WTC11 (cell line): ENCODE measurements around the gene SMC1B. TPM values are rescaled to one million over a fixed set of nuclear protein-coding genes. Genes with fewer than 3 reads are reported as not detected.
A peak's percentile ranks its signal among the peaks of the same experiment; 100 is the strongest.

Experiments
- ATAC-seq: fragments of 200-7000 bp; cut with Tn5 transposase; 2 replicates; pipeline ENCODE4 v1.10.0; 2021; ENCODE audit warnings: mild to moderate bottlenecking, moderate library complexity
- CTCF ChIA-PET: fragments of 300-600 bp; sonication (Branson Sonifier 250); formaldehyde crosslinking; loops from one replicate; lab custom pipeline; 2021; ENCODE audit warnings: antibody characterized with exemption; lab: Charles Lee
- POLR2A ChIA-PET: fragments of 350-600 bp; sonication (Branson Sonifier 250); formaldehyde crosslinking; loops from one replicate; lab custom pipeline; 2021; ENCODE audit warnings: antibody characterized with exemption; lab: Charles Lee
- DNase-seq: peaks from one replicate; pipeline ENCODE4 v3.0.0; 2021; ENCODE audit warnings: low spot score
- H3K27ac Mint-ChIP-seq: 2 replicates; pipeline ENCODE4 v1.8.0; 2021; ENCODE audit warnings: mixed read lengths
- H3K27me3 Mint-ChIP-seq: 2 replicates; pipeline ENCODE4 v1.8.0; 2021; ENCODE audit warnings: low read depth, mild to moderate bottlenecking, moderate library complexity, mixed read lengths
- H3K36me3 Mint-ChIP-seq: 2 replicates; pipeline ENCODE4 v1.8.0; 2021; ENCODE audit warnings: mixed read lengths
- H3K4me1 Mint-ChIP-seq: 2 replicates; pipeline ENCODE4 v1.8.0; 2022; ENCODE audit warnings: mixed read lengths
- H3K4me3 Mint-ChIP-seq: 2 replicates; pipeline ENCODE4 v1.8.0; 2021; ENCODE audit warnings: mild to moderate bottlenecking, moderate library complexity, mixed read lengths
- H3K9me3 Mint-ChIP-seq: 2 replicates; pipeline ENCODE4 v1.8.0; 2021; ENCODE audit warnings: mixed read lengths
- CBFB ChIP-seq: sonication (generic); formaldehyde crosslinking; IDR thresholded peaks from 2 replicates; pipeline ENCODE4 v1.8.1; 2022; ENCODE audit warnings: mild to moderate bottlenecking, low read depth, missing genetic modification reagents
- CTCF ChIP-seq: fragments of 200-600 bp; IDR thresholded peaks from 2 replicates; pipeline ENCODE4 v1.8.0; 2022; ENCODE audit warnings: antibody characterized with exemption
- ESRRA ChIP-seq: sonication (generic); formaldehyde crosslinking; IDR thresholded peaks from 2 replicates; pipeline ENCODE4 v1.8.1; 2022; ENCODE audit warnings: mild to moderate bottlenecking, missing genetic modification reagents, borderline replicate concordance
- ETV6 ChIP-seq: sonication (generic); formaldehyde crosslinking; IDR thresholded peaks from 2 replicates; pipeline ENCODE4 v1.8.1; 2022; ENCODE audit warnings: mild to moderate bottlenecking, missing genetic modification reagents
- FOXJ3 ChIP-seq: sonication (generic); formaldehyde crosslinking; IDR thresholded peaks from 2 replicates; pipeline ENCODE4 v1.9.0; 2021; ENCODE audit warnings: missing genetic modification reagents, mild to moderate bottlenecking, borderline replicate concordance
- FOXP1 ChIP-seq: sonication (generic); formaldehyde crosslinking; IDR thresholded peaks from 2 replicates; pipeline ENCODE4 v1.8.0; 2022; ENCODE audit warnings: missing genetic modification reagents, mild to moderate bottlenecking, moderate library complexity, borderline replicate concordance
- GTF2I ChIP-seq: fragments of 250-450 bp; sonication (Bioruptor Pico); conservative IDR thresholded peaks from 2 replicates; pipeline ENCODE4 v1.4.0; 2021; ENCODE audit warnings: mild to moderate bottlenecking
- HMGA2 ChIP-seq: fragments of 250-450 bp; sonication (Bioruptor Pico); IDR thresholded peaks from 2 replicates; pipeline ENCODE4 v1.4.0; 2021; ENCODE audit warnings: mild to moderate bottlenecking, moderate library complexity
- HMGXB4 ChIP-seq: sonication (generic); formaldehyde crosslinking; IDR thresholded peaks from 2 replicates; pipeline ENCODE4 v1.8.1; 2023; ENCODE audit warnings: mild to moderate bottlenecking, moderate library complexity, missing genetic modification reagents
- MLX ChIP-seq: sonication (generic); formaldehyde crosslinking; IDR thresholded peaks from 2 replicates; pipeline ENCODE4 v1.8.1; 2023; ENCODE audit warnings: mild to moderate bottlenecking, missing genetic modification reagents, moderate library complexity
- MYBL2 ChIP-seq: sonication (generic); formaldehyde crosslinking; IDR thresholded peaks from 2 replicates; pipeline ENCODE4 v1.8.1; 2023; ENCODE audit warnings: mild to moderate bottlenecking, moderate library complexity, missing genetic modification reagents
- NFYB ChIP-seq: sonication (generic); formaldehyde crosslinking; conservative IDR thresholded peaks from 2 replicates; pipeline ENCODE4 v1.8.0; 2022; ENCODE audit warnings: low read depth, missing genetic modification reagents
- NR2C2 ChIP-seq: sonication (generic); formaldehyde crosslinking; IDR thresholded peaks from 2 replicates; pipeline ENCODE4 v1.8.0; 2022; ENCODE audit warnings: mild to moderate bottlenecking, missing genetic modification reagents
- OVOL2 ChIP-seq: fragments of 250-450 bp; sonication (Bioruptor Pico); IDR thresholded peaks from 2 replicates; pipeline ENCODE4 v1.9.0; 2021; ENCODE audit warnings: mild to moderate bottlenecking, borderline replicate concordance
- SMAD3 ChIP-seq: sonication (generic); formaldehyde crosslinking; IDR thresholded peaks from 2 replicates; pipeline ENCODE4 v1.8.0; 2022; ENCODE audit warnings: missing genetic modification reagents, mild to moderate bottlenecking, borderline replicate concordance
- SP1 ChIP-seq: sonication (generic); formaldehyde crosslinking; conservative IDR thresholded peaks from 2 replicates; pipeline ENCODE4 v1.8.1; 2022; ENCODE audit warnings: missing genetic modification reagents
- USF1 ChIP-seq: sonication (generic); formaldehyde crosslinking; IDR thresholded peaks from 2 replicates; pipeline ENCODE4 v1.8.0; 2022; ENCODE audit warnings: mild to moderate bottlenecking, missing genetic modification reagents
- ZBTB21 ChIP-seq: sonication (generic); formaldehyde crosslinking; IDR thresholded peaks from 2 replicates; pipeline ENCODE4 v1.8.1; 2023; ENCODE audit warnings: mild to moderate bottlenecking, missing genetic modification reagents, borderline replicate concordance
- ZNF138 ChIP-seq: sonication (generic); formaldehyde crosslinking; conservative IDR thresholded peaks from 2 replicates; pipeline ENCODE4 v1.8.1; 2022; ENCODE audit warnings: mild to moderate bottlenecking, moderate library complexity, missing genetic modification reagents
- ZNF317 ChIP-seq: sonication (generic); formaldehyde crosslinking; IDR thresholded peaks from 2 replicates; pipeline ENCODE4 v1.8.1; 2023; ENCODE audit warnings: low read depth, mild to moderate bottlenecking, moderate library complexity, missing genetic modification reagents, borderline replicate concordance
- ZNF396 ChIP-seq: fragments of 250-450 bp; sonication (Bioruptor Pico); IDR thresholded peaks from 2 replicates; pipeline ENCODE4 v1.8.0; 2021; ENCODE audit warnings: mild to moderate bottlenecking, moderate library complexity, borderline replicate concordance
- ZNF416 ChIP-seq: fragments of 250-450 bp; sonication (Bioruptor Pico); IDR thresholded peaks from 2 replicates; pipeline ENCODE4 v1.9.0; 2021; ENCODE audit warnings: mild to moderate bottlenecking, inconsistent platforms
- ZNF512 ChIP-seq: sonication (generic); formaldehyde crosslinking; IDR thresholded peaks from 2 replicates; pipeline ENCODE4 v1.8.1; 2022; ENCODE audit warnings: missing genetic modification reagents, borderline replicate concordance
- ZNF671 ChIP-seq: fragments of 250-450 bp; sonication (Bioruptor Pico); IDR thresholded peaks from 2 replicates; pipeline ENCODE4 v1.8.0; 2021; ENCODE audit warnings: mild to moderate bottlenecking
- total RNA-seq: library from RNA; stranded (reverse); gene quantifications from 3 replicates; pipeline ENCODE4 v1.2.3, GENCODE V29; 2021

Gene SMC1B
- total RNA-seq, 1 experiment from 2014 or later, result 0.07 TPM

- TF ChIP-seq ZNF512 (CRISPR knock-in tag) (no peak), HMGXB4 (CRISPR knock-in tag) (no peak), HMGA2 (no peak), USF1 (CRISPR knock-in tag) (no peak), ZNF138 (no peak), ESRRA (no peak), SMAD3 (CRISPR knock-in tag) (no peak), ZBTB21 (CRISPR knock-in tag) (no peak), FOXP1 (CRISPR knock-in tag) (no peak), GTF2I (CRISPR knock-in tag) (no peak), MLX (CRISPR knock-in tag) (no peak), ETV6 (no peak), NR2C2 (no peak)
- Mint-ChIP-seq H3K27ac (peak overlapping the region; percentile 16; the same call in 1 of the 2 replicates), H3K4me3 (no peak overlapping the region), H3K4me1 (no peaks in the 10 kb centered on the region), H3K9me3 (no peaks in the 10 kb centered on the region), H3K27me3 (no peaks in the 10 kb centered on the region), H3K36me3 (peaks cover 20% of the 10 kb centered on the region)
- ATAC-seq (no peak), DNase-seq (no peak)
- ChIA-PET POLR2A (no interaction called here), CTCF (interaction anchor here (1.1 to 2.6 kb wide), 6 partner anchors 11 to 142 kb away, joined by 3 to 7 read pairs (median 4); partner anchors contain the start of gene UPK3A)
Observed at GRCh38 chr22:45334528-45334927, 78.9 kb downstream of the SMC1B start.

- ATAC-seq, result no peak
- no peak overlapping the region for H3K27ac Mint-ChIP-seq
- no peak for DNase-seq
- H3K27me3 Mint-ChIP-seq, result no peaks in the 10 kb centered on the region
- H3K36me3 Mint-ChIP-seq, result peaks cover 24% of the 10 kb centered on the region
- POLR2A ChIA-PET, result no interaction called here
- H3K4me3 Mint-ChIP-seq, result no peak overlapping the region
- no peak for TF ChIP-seq ZNF671 (CRISPR knock-in tag)
- no peak for TF ChIP-seq CBFB (CRISPR knock-in tag)
- no peaks in the 10 kb centered on the region for H3K4me1 Mint-ChIP-seq
- CTCF ChIA-PET, result interaction anchor here (1.5 to 2.6 kb wide), 2 partner anchors 17 to 64 kb away, joined by 6 to 7 read pairs; no protein-coding TSS in a partner anchor
- H3K9me3 Mint-ChIP-seq, result no peaks in the 10 kb centered on the region
Observed at GRCh38 chr22:45334068-45334467, 79.3 kb downstream of the SMC1B start.

GRCh38 chr22:45332001-45332400 lies 81.4 kb downstream of the SMC1B start:
- Mint-ChIP-seq H3K4me1 (no peaks in the 10 kb centered on the region), H3K27ac (no peak overlapping the region), H3K27me3 (no peaks in the 10 kb centered on the region), H3K36me3 (peaks cover 36% of the 10 kb centered on the region), H3K9me3 (no peaks in the 10 kb centered on the region), H3K4me3 (no peak overlapping the region)
- POLR2A ChIA-PET, result no interaction called here
- TF ChIP-seq MYBL2 (CRISPR knock-in tag) (no peak), SP1 (CRISPR knock-in tag) (no peak), FOXJ3 (CRISPR knock-in tag) (no peak), ZNF396 (CRISPR knock-in tag) (no peak), OVOL2 (CRISPR knock-in tag) (no peak), CTCF (no peak), ZNF416 (CRISPR knock-in tag) (no peak), NFYB (no peak), ZNF317 (CRISPR knock-in tag) (no peak)
- DNase-seq (no peak), ATAC-seq (no peak)
- CTCF ChIA-PET, result interaction anchor here (0.6 kb wide), 1 partner anchor 785 kb away, joined by 3 read pairs; no protein-coding TSS in a partner anchor
